ENCODE data around the gene PLAGL2. TPM values are rescaled to one million over a fixed set of nuclear protein-coding genes. Genes with fewer than 3 reads are reported as not detected.

Gene PLAGL2
- total and polyA plus RNA-seq, 2 experiments from 2014 or later: 39.7 to 41.1 TPM

DNA sequence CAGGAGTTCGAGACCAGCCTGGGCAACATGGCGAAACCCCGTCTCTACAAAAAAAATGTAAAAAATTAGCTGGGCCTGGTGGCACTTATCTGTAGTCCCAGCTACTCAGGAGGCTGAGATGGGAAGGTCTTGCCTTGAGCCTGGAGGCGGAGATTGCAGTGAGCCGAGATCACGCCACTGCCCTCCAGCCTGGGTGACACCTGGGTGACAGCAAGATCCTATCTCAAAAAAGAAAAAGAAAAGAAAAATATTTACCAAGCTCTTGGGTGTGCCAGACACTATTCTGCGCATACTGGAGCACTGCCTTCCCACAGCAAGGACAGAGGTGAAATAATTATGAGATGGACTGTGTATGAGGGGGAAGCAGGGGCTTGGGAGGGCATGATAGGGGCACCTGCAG lies 19.8 kb upstream of the PLAGL2 start:
- TF ChIP-seq EZH2phosphoT487 (IDR thresholded peaks at IDR 0.05; ENCODE audit: low read depth, severe bottlenecking, unreplicated experiment) (no peak), EZH2 (IDR thresholded peaks at IDR 0.05; ENCODE audit: borderline replicate concordance) (no peak)
- TF ChIP-seq, protein P1, sequence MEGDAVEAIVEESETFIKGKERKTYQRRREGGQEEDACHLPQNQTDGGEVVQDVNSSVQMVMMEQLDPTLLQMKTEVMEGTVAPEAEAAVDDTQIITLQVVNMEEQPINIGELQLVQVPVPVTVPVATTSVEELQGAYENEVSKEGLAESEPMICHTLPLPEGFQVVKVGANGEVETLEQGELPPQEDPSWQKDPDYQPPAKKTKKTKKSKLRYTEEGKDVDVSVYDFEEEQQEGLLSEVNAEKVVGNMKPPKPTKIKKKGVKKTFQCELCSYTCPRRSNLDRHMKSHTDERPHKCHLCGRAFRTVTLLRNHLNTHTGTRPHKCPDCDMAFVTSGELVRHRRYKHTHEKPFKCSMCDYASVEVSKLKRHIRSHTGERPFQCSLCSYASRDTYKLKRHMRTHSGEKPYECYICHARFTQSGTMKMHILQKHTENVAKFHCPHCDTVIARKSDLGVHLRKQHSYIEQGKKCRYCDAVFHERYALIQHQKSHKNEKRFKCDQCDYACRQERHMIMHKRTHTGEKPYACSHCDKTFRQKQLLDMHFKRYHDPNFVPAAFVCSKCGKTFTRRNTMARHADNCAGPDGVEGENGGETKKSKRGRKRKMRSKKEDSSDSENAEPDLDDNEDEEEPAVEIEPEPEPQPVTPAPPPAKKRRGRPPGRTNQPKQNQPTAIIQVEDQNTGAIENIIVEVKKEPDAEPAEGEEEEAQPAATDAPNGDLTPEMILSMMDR (IDR thresholded peaks at IDR 0.05; ENCODE audit: poor library complexity): no peak
- H3K27me3 ChIP-seq: no peaks in the 10 kb centered on the region
- H4K20me1 ChIP-seq (ENCODE audit: insufficient read depth, poor library complexity, severe bottlenecking): no peaks in the 10 kb centered on the region
- H3K27ac ChIP-seq: peak overlapping the region; percentile 98
- no peak overlapping the region for H2AFZ ChIP-seq
- DNase-seq (ENCODE audit: low spot score): peak; percentile 72
- H3K4me2 ChIP-seq: peak overlapping the region; percentile 55
- no peaks in the 10 kb centered on the region for H3K36me3 ChIP-seq (replicated peaks; ENCODE audit: insufficient read depth, low read depth)
- no peaks in the 10 kb centered on the region for H3K9me3 ChIP-seq (ENCODE audit: low read depth)
- H3K9me2 ChIP-seq (replicated peaks; ENCODE audit: insufficient read depth): no peaks in the 10 kb centered on the region
- peaks cover 50% of the 10 kb centered on the region for H3K4me1 ChIP-seq (ENCODE audit: insufficient read depth)
- 74% methylated on average over 7 of the region's 7 CpGs for WGBS (ENCODE audit: low lambda C conversion rate, missing lambda C conversion rate)
- peaks cover 9% of the 10 kb centered on the region for H3K79me2 ChIP-seq
- H3K4me3 ChIP-seq: no peak overlapping the region

DNA sequence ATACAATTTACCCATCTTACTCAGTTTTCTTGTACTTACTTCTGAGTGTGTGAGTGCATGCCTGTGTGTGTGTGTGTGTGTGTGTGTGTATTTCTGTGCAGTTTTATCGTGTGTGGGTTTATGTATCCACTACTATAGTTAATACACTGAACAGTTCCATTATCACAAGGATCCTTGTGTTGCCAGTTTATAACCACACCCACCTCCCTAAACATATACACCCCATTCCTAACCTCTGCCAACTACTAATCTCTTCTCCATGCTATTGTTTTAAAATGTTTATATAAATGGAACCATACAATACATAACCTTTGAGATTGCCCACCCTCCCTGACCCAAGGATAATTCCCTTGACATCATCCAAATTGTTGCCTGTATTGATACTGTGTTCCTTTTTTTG lies 18.8 kb upstream of the PLAGL2 start:
- no peak overlapping the region for H2AFZ ChIP-seq
- peak overlapping the region; percentile 98 for H3K27ac ChIP-seq
- TF ChIP-seq, protein P1 (IDR thresholded peaks at IDR 0.05; ENCODE audit: poor library complexity): no peak
- TF ChIP-seq EZH2phosphoT487 (IDR thresholded peaks at IDR 0.05; ENCODE audit: low read depth, severe bottlenecking, unreplicated experiment) (no peak), EZH2 (IDR thresholded peaks at IDR 0.05; ENCODE audit: borderline replicate concordance) (no peak)
- 94% methylated on average over 1 of the region's 1 CpG for WGBS (ENCODE audit: low lambda C conversion rate, missing lambda C conversion rate)
- no peaks in the 10 kb centered on the region for H3K27me3 ChIP-seq
- no peaks in the 10 kb centered on the region for H3K9me3 ChIP-seq (ENCODE audit: low read depth)
- no peaks in the 10 kb centered on the region for H3K9me2 ChIP-seq (replicated peaks; ENCODE audit: insufficient read depth)
- no peaks in the 10 kb centered on the region for H3K36me3 ChIP-seq (replicated peaks; ENCODE audit: insufficient read depth, low read depth)
- no peak for DNase-seq (ENCODE audit: low spot score)
- no peaks in the 10 kb centered on the region for H4K20me1 ChIP-seq (ENCODE audit: insufficient read depth, poor library complexity, severe bottlenecking)
- H3K4me1 ChIP-seq (ENCODE audit: insufficient read depth): peaks cover 46% of the 10 kb centered on the region
- no peak overlapping the region for H3K4me3 ChIP-seq
- peak overlapping the region; percentile 55 for H3K4me2 ChIP-seq
- peaks cover 11% of the 10 kb centered on the region for H3K79me2 ChIP-seq

DNA sequence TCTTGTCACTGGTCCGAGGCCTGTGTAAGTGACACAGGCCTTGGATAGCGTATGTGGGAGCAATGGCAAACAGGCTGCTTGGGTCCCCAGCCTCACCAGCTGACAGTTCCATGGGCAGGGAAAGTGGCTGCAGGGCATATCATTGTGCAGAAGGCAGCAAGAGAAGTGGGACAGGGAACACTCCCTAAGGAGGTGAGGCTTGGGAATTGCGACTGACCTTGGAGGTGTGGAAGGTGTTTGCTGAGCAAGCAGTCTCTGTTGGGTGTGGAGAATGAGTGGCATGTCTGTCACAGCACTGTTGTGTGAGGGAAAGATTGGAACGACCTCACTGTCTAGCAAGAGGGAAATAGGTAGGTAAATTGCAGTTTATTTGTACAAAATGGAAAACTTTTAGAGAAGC lies 16.9 kb upstream of the PLAGL2 start:
- DNase-seq (ENCODE audit: low spot score): peak; percentile 80

More for the DNA sequence above, 16.9 kb upstream of the PLAGL2 start:
- no peaks in the 10 kb centered on the region for H4K20me1 ChIP-seq (ENCODE audit: insufficient read depth, poor library complexity, severe bottlenecking)
- no peak overlapping the region for H3K4me3 ChIP-seq
- H3K9me2 ChIP-seq (replicated peaks; ENCODE audit: insufficient read depth): no peaks in the 10 kb centered on the region
- H3K79me2 ChIP-seq: peaks cover 20% of the 10 kb centered on the region
- peaks cover 4% of the 10 kb centered on the region for H3K36me3 ChIP-seq (replicated peaks; ENCODE audit: insufficient read depth, low read depth)
- no peak overlapping the region for H3K4me2 ChIP-seq
- H3K9me3 ChIP-seq (ENCODE audit: low read depth): no peaks in the 10 kb centered on the region
- H3K27me3 ChIP-seq: no peaks in the 10 kb centered on the region
- TF ChIP-seq EZH2phosphoT487 (IDR thresholded peaks at IDR 0.05; ENCODE audit: low read depth, severe bottlenecking, unreplicated experiment) (no peak), EZH2 (IDR thresholded peaks at IDR 0.05; ENCODE audit: borderline replicate concordance) (no peak)
- TF ChIP-seq, protein P1 (IDR thresholded peaks at IDR 0.05; ENCODE audit: poor library complexity): no peak
- no peak overlapping the region for H2AFZ ChIP-seq
- H3K27ac ChIP-seq: peak overlapping the region; percentile 98
- peaks cover 46% of the 10 kb centered on the region for H3K4me1 ChIP-seq (ENCODE audit: insufficient read depth)
- WGBS (ENCODE audit: low lambda C conversion rate, missing lambda C conversion rate): 62% methylated on average over 4 of the region's 4 CpGs
